MM.1S (cell line): ENCODE measurements around the gene TLR9.

Source experiments
- DNase-seq: peaks from one replicate; pipeline ENCODE4 v3.0.0-alpha.2; 2015
- H2AFZ ChIP-seq: fragments of 300-600 bp; sonication (generic); 2 replicates; pipeline ENCODE4 v1.6.0; 2016; ENCODE audit warnings: antibody characterized with exemption, low read length
- H3F3A ChIP-seq: fragments of 300-600 bp; sonication (generic); 2 replicates; pipeline ENCODE4 v1.6.1; 2016; ENCODE audit warnings: mild to moderate bottlenecking, antibody characterized with exemption, low read length, moderate library complexity, mixed read lengths; ENCODE audit not compliant: insufficient read depth
- H3K27ac ChIP-seq: fragments of 300-600 bp; sonication (generic); 2 replicates; pipeline ENCODE4 v1.5.1; 2016; ENCODE audit warnings: mild to moderate bottlenecking, low read length
- H3K27me3 ChIP-seq: fragments of 300-600 bp; sonication (generic); replicated peaks from 2 replicates; pipeline ENCODE4 v1.6.0; 2016; ENCODE audit warnings: low read length; ENCODE audit not compliant: insufficient read depth
- H3K36me3 ChIP-seq: fragments of 300-600 bp; sonication (generic); replicated peaks from 2 replicates; pipeline ENCODE4 v1.6.1; 2016; ENCODE audit warnings: mild to moderate bottlenecking, low read length, mixed read lengths; ENCODE audit not compliant: insufficient read depth
- H3K4me1 ChIP-seq: fragments of 300-600 bp; sonication (generic); 2 replicates; pipeline ENCODE4 v1.6.1; 2016; ENCODE audit warnings: low read length, mixed read lengths
- H3K4me2 ChIP-seq: fragments of 300-600 bp; sonication (generic); 2 replicates; pipeline ENCODE4 v1.6.0; 2016; ENCODE audit warnings: low read depth, low read length
- H3K4me3 ChIP-seq: fragments of 300-600 bp; sonication (generic); 2 replicates; pipeline ENCODE4 v1.5.1; 2016; ENCODE audit warnings: low read length, mixed read lengths
- H3K79me2 ChIP-seq: fragments of 300-600 bp; sonication (generic); 2 replicates; pipeline ENCODE4 v1.6.1; 2016; ENCODE audit warnings: mixed run types, low read length, mixed read lengths
- H3K9ac ChIP-seq: fragments of 300-600 bp; sonication (generic); 2 replicates; pipeline ENCODE4 v1.6.1; 2016; ENCODE audit warnings: low read length, mixed read lengths
- H3K9me2 ChIP-seq: fragments of 300-600 bp; sonication (generic); replicated peaks from 2 replicates; pipeline ENCODE4 v1.6.1; 2016; ENCODE audit warnings: mild to moderate bottlenecking, low read length, mixed read lengths; ENCODE audit not compliant: insufficient read depth
- H3K9me3 ChIP-seq: fragments of 300-600 bp; sonication (generic); replicated peaks from 2 replicates; pipeline ENCODE4 v1.6.1; 2016; ENCODE audit warnings: mild to moderate bottlenecking, low read length, mixed read lengths; ENCODE audit not compliant: insufficient read depth
- H4K20me1 ChIP-seq: fragments of 300-600 bp; sonication (generic); 2 replicates; pipeline ENCODE4 v1.6.1; 2016; ENCODE audit warnings: mild to moderate bottlenecking, low read length, moderate library complexity, mixed read lengths; ENCODE audit not compliant: insufficient read depth
- EZH2 ChIP-seq: fragments of 300-600 bp; sonication (generic); optimal IDR thresholded peaks from 2 replicates; pipeline ENCODE3; 2017; ENCODE audit warnings: low read depth, mild to moderate bottlenecking, antibody characterized with exemption, low read length, mixed read lengths
- EZH2phosphoT487 ChIP-seq: fragments of 300-600 bp; sonication (generic); IDR thresholded peaks from 2 replicates; pipeline ENCODE4 v1.6.1; 2018; ENCODE audit warnings: antibody characterized with exemption, low read length
- TF ChIP-seq, protein P1 (sequence below): fragments of 300-600 bp; sonication (generic); IDR thresholded peaks from 2 replicates; pipeline ENCODE4 v1.5.1; 2016; ENCODE audit warnings: antibody characterized with exemption, low read length, mixed read lengths

TLR9 gene

DNA sequence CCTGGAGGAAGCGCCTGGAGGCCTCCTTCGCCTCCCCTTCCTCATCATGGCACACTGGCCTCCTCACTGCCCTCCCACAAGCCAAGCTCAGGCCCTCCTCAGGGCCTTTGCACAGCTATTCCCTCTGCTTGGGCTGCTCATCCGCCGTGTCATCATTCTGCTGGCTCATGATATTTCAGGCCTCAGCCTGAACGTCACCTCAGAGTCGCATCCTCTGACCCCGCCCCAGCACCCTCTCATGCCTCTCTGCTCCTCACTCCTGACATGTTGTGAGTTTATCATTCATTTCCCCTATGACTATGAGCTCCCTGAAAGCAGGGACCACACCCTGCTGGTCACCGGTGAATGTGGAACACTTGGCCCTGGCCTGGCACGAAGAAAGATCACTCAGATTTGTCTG is 50.5 kb downstream of the TLR9 start:
- H3F3A ChIP-seq: no peaks in the 10 kb centered on the region
- no peaks in the 10 kb centered on the region for H3K36me3 ChIP-seq
- no peak for DNase-seq
- no peaks in the 10 kb centered on the region for H3K9me3 ChIP-seq
- no peak overlapping the region for H3K4me3 ChIP-seq
- no peaks in the 10 kb centered on the region for H3K4me1 ChIP-seq
- no peaks in the 10 kb centered on the region for H3K79me2 ChIP-seq
- H3K4me2 ChIP-seq: no peak overlapping the region
- no peak overlapping the region for H2AFZ ChIP-seq
- TF ChIP-seq, protein P1, sequence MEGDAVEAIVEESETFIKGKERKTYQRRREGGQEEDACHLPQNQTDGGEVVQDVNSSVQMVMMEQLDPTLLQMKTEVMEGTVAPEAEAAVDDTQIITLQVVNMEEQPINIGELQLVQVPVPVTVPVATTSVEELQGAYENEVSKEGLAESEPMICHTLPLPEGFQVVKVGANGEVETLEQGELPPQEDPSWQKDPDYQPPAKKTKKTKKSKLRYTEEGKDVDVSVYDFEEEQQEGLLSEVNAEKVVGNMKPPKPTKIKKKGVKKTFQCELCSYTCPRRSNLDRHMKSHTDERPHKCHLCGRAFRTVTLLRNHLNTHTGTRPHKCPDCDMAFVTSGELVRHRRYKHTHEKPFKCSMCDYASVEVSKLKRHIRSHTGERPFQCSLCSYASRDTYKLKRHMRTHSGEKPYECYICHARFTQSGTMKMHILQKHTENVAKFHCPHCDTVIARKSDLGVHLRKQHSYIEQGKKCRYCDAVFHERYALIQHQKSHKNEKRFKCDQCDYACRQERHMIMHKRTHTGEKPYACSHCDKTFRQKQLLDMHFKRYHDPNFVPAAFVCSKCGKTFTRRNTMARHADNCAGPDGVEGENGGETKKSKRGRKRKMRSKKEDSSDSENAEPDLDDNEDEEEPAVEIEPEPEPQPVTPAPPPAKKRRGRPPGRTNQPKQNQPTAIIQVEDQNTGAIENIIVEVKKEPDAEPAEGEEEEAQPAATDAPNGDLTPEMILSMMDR: no peak
- TF ChIP-seq EZH2 (no peak), EZH2phosphoT487 (no peak)
- H3K9me2 ChIP-seq: no peaks in the 10 kb centered on the region
- H3K9ac ChIP-seq: no peak overlapping the region
- no peaks in the 10 kb centered on the region for H3K27me3 ChIP-seq
- H4K20me1 ChIP-seq: no peaks in the 10 kb centered on the region
- H3K27ac ChIP-seq: no peak overlapping the region

DNA sequence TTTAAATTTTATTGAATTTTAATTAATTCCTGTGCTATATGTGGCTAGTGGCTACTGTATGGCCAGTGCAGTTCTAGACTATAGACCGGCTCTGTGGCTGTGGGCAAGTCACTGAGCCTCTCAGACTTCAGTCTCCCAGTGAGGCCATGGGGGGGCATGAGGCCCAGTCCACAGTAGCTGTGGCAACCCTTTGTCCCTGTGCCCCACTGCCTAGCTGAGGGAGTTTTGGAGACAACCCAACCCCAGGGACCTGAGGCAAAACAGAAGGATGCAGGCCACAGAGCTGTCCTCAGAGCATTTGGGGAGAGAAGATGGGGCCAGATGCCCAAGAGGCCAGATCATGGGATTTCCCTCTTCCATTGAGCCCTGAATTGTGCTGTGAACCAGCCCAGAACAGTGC is 52.3 kb downstream of the TLR9 start:
- no peaks in the 10 kb centered on the region for H3K9me3 ChIP-seq
- H3K27ac ChIP-seq: no peak overlapping the region
- H3K4me2 ChIP-seq: no peak overlapping the region
- no peak overlapping the region for H3K9ac ChIP-seq
- TF ChIP-seq EZH2: no peak
- TF ChIP-seq, protein P1: no peak
- no peak for TF ChIP-seq EZH2phosphoT487
- H3K4me3 ChIP-seq: no peak overlapping the region
- H3K79me2 ChIP-seq: no peaks in the 10 kb centered on the region
- H2AFZ ChIP-seq: no peak overlapping the region
- no peaks in the 10 kb centered on the region for H4K20me1 ChIP-seq
- no peaks in the 10 kb centered on the region for H3K27me3 ChIP-seq
- H3F3A ChIP-seq: no peaks in the 10 kb centered on the region
- no peaks in the 10 kb centered on the region for H3K9me2 ChIP-seq
- H3K4me1 ChIP-seq: no peaks in the 10 kb centered on the region
- no peak for DNase-seq
- no peaks in the 10 kb centered on the region for H3K36me3 ChIP-seq

DNA sequence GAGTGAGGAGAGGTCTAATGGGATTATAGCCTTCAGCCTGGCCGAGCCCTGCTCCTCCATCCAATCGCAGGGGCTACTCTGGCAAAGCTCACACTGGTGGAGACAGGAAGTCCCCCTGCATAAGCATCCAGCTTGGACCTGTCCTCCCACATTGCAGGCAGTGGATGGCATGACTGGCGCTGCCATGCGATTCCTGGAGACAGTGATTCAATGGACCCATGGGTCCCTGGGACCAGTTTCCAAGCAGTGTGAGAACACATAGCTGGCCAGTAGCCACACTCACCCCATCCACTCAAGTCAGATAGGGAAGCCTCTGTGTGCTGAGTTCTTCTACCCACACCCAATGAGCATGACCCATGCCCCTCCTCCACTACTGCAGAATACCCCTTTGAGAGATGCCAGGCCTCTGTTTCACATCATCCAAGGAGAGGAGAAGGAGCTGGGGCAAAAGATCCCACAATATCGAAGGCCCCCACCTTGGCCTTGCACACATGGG is 53.1 kb downstream of the TLR9 start:
- H4K20me1 ChIP-seq: no peaks in the 10 kb centered on the region
- TF ChIP-seq EZH2phosphoT487: no peak
- no peak for TF ChIP-seq EZH2
- TF ChIP-seq, protein P1: no peak
- no peaks in the 10 kb centered on the region for H3K4me1 ChIP-seq
- H3K27ac ChIP-seq: no peak overlapping the region
- no peak overlapping the region for H3K9ac ChIP-seq
- H3K9me3 ChIP-seq: no peaks in the 10 kb centered on the region
- H3F3A ChIP-seq: no peaks in the 10 kb centered on the region
- H3K79me2 ChIP-seq: no peaks in the 10 kb centered on the region
- DNase-seq: no peak
- no peak overlapping the region for H3K4me2 ChIP-seq
- no peak overlapping the region for H2AFZ ChIP-seq
- no peaks in the 10 kb centered on the region for H3K27me3 ChIP-seq
- H3K36me3 ChIP-seq: no peaks in the 10 kb centered on the region
- no peak overlapping the region for H3K4me3 ChIP-seq
- H3K9me2 ChIP-seq: no peaks in the 10 kb centered on the region
